Osteocyte (in vitro differentiated cells): ENCODE measurements around the gene SLC39A7. TPM values are rescaled to one million over a fixed set of nuclear protein-coding genes. Genes with fewer than 3 reads are reported as not detected.

Experiments
- DNase-seq: peaks from one replicate; pipeline ENCODE4 v3.0.0; 2021; ENCODE audit warnings: mixed read lengths; ENCODE audit not compliant: unreplicated experiment; ENCODE audit errors: extremely low spot score
- H3K27ac Mint-ChIP-seq: one replicate; pipeline ENCODE4 v1.8.0; 2021; ENCODE audit warnings: mild to moderate bottlenecking, mixed read lengths; ENCODE audit not compliant: unreplicated experiment
- H3K27me3 Mint-ChIP-seq: one replicate; pipeline ENCODE4 v1.8.0; 2021; ENCODE audit warnings: mixed read lengths; ENCODE audit not compliant: unreplicated experiment
- H3K36me3 Mint-ChIP-seq: one replicate; pipeline ENCODE4 v1.8.0; 2021; ENCODE audit warnings: mixed read lengths; ENCODE audit not compliant: unreplicated experiment
- H3K4me1 Mint-ChIP-seq: one replicate; pipeline ENCODE4 v1.8.0; 2021; ENCODE audit warnings: mixed read lengths; ENCODE audit not compliant: unreplicated experiment
- H3K4me3 Mint-ChIP-seq: one replicate; pipeline ENCODE4 v1.8.0; 2021; ENCODE audit warnings: mild to moderate bottlenecking, moderate library complexity, mixed read lengths; ENCODE audit not compliant: unreplicated experiment
- H3K9me3 Mint-ChIP-seq: one replicate; pipeline ENCODE4 v1.8.0; 2021; ENCODE audit warnings: mixed read lengths; ENCODE audit not compliant: unreplicated experiment
- long read RNA-seq: library from polyadenylated mRNA; unstranded; transcript quantifications from one replicate; pipeline ENCODE4 v2.0.0, GENCODE V29; 2021
- total RNA-seq: library from RNA; stranded (reverse); gene quantifications from 2 replicates; pipeline ENCODE4 v1.2.1, GENCODE V29; 2021
- TF ChIP-seq, protein P1 (sequence below): fragments of 200-600 bp; sonication (generic); IDR thresholded peaks from 2 replicates; pipeline ENCODE4 v1.5.0; 2021; ENCODE audit warnings: antibody characterized with exemption, mild to moderate bottlenecking, moderate library complexity

Gene SLC39A7, protein sequence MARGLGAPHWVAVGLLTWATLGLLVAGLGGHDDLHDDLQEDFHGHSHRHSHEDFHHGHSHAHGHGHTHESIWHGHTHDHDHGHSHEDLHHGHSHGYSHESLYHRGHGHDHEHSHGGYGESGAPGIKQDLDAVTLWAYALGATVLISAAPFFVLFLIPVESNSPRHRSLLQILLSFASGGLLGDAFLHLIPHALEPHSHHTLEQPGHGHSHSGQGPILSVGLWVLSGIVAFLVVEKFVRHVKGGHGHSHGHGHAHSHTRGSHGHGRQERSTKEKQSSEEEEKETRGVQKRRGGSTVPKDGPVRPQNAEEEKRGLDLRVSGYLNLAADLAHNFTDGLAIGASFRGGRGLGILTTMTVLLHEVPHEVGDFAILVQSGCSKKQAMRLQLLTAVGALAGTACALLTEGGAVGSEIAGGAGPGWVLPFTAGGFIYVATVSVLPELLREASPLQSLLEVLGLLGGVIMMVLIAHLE
- total RNA-seq, result 201 and 209 TPM in 2 replicates
- long read RNA-seq, transcript SLC39A7-202 (7 exons, 2,409 nt), result minor isoform, 22 of 72 reads
- long read RNA-seq, transcript SLC39A7-201 (8 exons, 2,153 nt), result major isoform, 25 of 72 reads
- long read RNA-seq, partial matches to known transcripts, result 19 of 72 reads
- long read RNA-seq, other reads (novel, unspliced or antisense), result 6 of 72 reads

DNA sequence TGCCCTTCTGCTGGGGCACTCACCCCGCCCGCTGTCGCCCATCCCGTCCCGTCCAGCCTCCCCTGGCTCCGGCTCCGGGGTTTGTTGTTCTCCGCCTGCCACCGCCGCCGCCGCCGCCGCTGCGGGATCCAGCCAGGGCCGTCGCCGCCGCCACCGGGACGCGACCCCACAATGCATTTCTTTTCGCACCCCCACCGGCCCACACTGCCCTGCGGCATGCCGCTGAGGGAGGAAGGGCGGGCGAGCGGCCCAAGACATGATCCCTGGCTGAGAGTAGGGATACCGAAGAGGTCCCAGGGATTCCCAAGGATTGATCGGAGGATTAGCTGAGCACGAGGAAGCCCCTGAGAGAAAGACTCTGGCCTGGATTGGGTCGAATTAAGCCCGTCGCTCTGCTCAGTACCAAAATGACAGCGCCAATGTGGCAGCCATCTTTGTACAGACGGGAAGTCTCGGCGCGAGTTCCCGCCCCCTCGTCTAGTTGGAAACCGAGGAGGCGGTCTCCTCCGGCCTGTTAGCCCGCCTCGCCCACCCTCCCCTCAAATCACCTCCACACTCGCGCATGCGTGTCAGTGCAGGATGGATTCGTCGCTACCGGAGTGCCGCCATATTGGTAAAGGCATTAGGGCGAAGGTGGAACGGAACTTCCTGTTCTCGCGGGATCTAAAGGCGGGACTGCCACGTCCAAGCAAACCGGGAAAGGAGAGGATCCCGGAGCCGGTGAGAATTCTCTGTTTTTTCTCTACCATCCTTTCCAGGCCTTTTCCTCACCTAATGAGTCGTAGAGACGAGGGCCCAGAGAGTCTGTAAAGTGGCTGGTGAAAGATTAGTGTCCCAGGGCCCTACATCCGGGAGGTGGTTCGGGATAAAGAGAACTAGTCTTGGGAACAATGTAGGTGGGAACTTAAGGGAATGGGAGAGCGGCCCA, at the start of gene SLC39A7, which contains the start of gene RXRB:
TSS of gene SLC39A7 (plus strand) at position 649 of the 928 bp plus-strand sequence. CDS start 379 bp downstream, outside the sequence.
TSS of gene RXRB (minus strand) at position 447 of the 928 bp plus-strand sequence. CDS start at position 258, 189 bp downstream.
- Mint-ChIP-seq H3K27me3 (no peaks in the 10 kb centered on the region), H3K4me3 (peak within 1 kb of the TSS; percentile 98), H3K36me3 (peaks cover 45% of the 10 kb centered on the region), H3K9me3 (no peaks in the 10 kb centered on the region), H3K4me1 (peaks cover 64% of the 10 kb centered on the region), H3K27ac (peak within 1 kb of the TSS; percentile 100)
- peak; percentile 99 for DNase-seq
- TF ChIP-seq, protein P1, sequence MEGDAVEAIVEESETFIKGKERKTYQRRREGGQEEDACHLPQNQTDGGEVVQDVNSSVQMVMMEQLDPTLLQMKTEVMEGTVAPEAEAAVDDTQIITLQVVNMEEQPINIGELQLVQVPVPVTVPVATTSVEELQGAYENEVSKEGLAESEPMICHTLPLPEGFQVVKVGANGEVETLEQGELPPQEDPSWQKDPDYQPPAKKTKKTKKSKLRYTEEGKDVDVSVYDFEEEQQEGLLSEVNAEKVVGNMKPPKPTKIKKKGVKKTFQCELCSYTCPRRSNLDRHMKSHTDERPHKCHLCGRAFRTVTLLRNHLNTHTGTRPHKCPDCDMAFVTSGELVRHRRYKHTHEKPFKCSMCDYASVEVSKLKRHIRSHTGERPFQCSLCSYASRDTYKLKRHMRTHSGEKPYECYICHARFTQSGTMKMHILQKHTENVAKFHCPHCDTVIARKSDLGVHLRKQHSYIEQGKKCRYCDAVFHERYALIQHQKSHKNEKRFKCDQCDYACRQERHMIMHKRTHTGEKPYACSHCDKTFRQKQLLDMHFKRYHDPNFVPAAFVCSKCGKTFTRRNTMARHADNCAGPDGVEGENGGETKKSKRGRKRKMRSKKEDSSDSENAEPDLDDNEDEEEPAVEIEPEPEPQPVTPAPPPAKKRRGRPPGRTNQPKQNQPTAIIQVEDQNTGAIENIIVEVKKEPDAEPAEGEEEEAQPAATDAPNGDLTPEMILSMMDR, result no peak

DNA sequence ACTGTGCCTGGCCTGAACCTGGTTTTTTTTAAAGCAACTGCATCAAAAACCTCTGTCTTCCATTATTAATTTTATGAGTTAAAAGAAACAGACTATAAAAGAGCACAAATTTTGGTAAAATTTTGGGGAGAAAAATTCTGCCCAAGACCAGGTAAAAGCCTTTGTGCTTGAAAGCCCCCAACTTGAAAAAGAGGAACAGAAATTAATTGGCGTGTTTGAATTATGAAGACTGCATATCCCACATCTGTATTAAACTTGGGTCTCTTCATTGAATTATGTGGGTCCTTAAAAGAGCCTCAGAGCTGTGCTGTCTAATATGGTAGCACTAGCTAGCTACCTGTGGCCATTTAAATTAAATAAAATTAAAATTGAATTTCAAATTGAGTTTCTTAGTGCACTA, 49.6 kb upstream of the SLC39A7 start:
- Mint-ChIP-seq H3K36me3 (no peaks in the 10 kb centered on the region), H3K4me1 (no peaks in the 10 kb centered on the region), H3K27ac (no peak overlapping the region), H3K9me3 (peaks cover 12% of the 10 kb centered on the region), H3K27me3 (peaks cover 49% of the 10 kb centered on the region), H3K4me3 (no peak overlapping the region)
- TF ChIP-seq, protein P1, result no peak
- DNase-seq, result no peak

DNA sequence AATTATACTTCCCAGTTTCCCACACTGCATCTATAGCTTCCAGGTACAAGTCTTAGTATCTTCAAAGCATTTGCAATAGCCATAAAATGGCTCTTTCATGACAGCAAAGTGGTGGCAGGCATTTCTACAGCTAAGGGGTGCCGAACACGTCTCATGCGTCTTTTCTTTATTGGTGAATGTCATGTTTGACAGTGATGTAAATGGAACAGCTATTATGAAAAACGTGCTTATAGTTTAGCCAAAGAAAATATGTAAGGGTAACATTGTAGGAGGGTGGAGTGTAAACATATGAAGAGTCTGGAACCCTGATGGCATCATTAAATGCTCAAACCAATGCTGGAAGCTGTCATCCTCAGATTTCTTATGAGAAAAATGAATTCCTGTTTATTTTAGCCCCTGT, 46.3 kb upstream of the SLC39A7 start:
- Mint-ChIP-seq H3K27ac (no peak overlapping the region), H3K4me1 (no peaks in the 10 kb centered on the region), H3K4me3 (no peak overlapping the region), H3K36me3 (no peaks in the 10 kb centered on the region), H3K27me3 (peaks cover 34% of the 10 kb centered on the region), H3K9me3 (peaks cover 12% of the 10 kb centered on the region)
- no peak for DNase-seq
- TF ChIP-seq, protein P1, result no peak

DNA sequence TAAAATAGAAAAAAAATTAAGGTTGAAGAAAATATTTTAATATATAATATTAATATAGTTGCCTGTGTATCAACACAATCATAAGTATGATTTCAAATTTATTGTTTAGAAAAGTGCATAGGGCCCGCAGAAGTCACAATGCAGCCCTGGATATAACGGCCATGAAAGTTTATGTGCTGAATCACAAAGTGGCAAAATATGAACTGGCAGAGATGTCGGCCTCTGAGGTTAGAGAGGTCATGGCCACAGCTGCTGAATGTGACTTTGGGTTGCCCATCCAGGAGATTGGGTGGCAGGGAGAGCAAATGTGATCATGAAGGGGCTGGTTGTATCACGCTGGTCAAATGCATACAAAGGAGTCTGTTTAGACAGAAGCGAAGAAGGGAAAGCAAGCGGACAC, 44.1 kb upstream of the SLC39A7 start:
- no peak overlapping the region for H3K27ac Mint-ChIP-seq
- H3K27me3 Mint-ChIP-seq, result peaks cover 22% of the 10 kb centered on the region
- TF ChIP-seq, protein P1, result no peak
- peaks cover 9% of the 10 kb centered on the region for H3K4me1 Mint-ChIP-seq
- DNase-seq, result no peak
- no peaks in the 10 kb centered on the region for H3K36me3 Mint-ChIP-seq
- H3K9me3 Mint-ChIP-seq, result peaks cover 11% of the 10 kb centered on the region
- no peak overlapping the region for H3K4me3 Mint-ChIP-seq
